DMS53 (cell line): Measurements from ENCODE around the gene IL12A.

Experiments
- DNase-seq: peaks from one replicate; lab custom pipeline; 2025; lab: John Stamatoyannopoulos, UW

The IL12A gene

DNA sequence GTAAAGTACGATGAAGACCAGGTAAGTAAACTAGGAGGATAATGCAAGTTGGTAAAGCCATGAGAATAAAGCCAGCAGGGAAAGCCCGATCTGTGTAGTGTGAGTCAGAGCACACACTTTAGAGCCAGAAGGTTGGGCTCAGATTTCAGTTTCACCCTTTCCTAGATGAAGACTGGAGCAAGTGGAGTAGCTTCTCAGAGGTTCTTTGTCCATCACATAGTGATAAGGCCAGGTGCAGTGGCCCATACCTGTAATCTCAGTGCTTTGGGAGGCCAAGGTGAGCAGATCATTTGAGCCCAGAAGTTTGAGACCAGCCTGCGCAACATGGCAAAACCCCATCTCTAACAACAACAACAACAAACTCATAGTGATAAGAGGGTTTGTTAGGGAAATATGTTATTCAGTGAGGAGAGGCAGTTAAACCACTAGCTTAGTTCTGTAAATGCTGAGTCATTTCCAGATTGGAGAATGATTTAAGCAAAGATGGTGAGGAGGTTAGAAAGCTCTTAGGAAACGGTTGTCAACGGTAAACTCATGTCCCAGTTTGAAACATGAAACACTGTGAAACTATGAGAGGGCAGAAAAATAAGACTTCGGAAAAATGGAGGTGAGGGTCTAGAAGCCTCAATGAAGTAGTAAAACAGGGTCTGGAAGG lies 39.0 kb downstream of the IL12A start:
- peak; percentile 88 for DNase-seq

DNA sequence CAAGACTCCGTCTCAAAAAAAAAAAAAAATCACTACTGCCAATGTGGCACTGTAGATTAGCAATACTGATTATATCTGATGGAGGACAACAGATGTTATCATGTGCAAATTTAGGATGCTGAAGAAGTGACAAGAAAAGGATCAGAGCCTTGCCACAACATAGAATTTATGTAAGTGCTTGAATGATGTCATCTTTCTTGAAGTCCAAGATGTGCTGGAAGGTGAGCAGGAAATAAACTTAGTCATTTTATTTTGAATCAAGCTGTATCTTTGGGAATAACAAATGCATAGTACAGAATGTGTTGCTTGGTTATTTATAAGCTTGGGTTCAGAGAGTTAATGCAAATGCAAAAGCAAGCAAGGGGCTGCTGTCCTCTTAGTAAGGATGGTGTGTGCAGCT lies 47.1 kb downstream of the IL12A start:
- DNase-seq: no peak

DNA sequence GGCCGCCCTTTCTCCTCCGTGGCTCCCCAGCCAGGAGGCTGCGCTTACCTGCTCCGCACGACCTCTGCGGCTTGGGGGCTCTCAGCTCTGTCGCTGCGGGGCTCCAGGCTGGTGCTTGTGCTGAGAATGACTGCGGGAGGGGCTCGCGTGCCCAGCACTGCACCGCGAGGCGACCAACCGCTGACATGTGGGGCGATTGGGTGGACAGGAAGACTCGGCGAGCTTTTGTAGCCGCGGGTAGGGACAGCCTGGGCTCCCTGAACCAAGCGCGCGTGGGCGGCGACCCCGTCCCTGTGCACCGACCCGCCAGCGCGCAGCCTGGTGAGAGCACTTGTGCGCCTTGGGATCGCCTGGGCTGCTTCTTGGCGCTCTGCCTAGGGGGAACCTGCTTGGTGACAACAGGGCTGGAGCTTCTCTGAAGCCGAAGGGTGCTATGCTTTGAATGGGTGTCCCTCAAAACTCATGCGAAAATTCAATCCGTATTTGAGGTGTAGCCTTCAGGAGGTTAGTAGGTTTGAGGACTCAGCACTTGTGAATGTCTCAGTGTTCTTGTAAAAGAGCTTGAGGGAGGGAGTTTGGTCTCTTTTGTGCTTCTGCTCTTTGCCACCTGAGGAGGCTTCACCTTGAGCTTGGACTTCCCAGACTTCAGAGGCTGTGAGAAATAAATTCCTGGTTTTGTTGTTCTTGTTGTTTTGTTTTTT lies 50.4 kb downstream of the IL12A start:
- DNase-seq: peak; percentile 48

DNA sequence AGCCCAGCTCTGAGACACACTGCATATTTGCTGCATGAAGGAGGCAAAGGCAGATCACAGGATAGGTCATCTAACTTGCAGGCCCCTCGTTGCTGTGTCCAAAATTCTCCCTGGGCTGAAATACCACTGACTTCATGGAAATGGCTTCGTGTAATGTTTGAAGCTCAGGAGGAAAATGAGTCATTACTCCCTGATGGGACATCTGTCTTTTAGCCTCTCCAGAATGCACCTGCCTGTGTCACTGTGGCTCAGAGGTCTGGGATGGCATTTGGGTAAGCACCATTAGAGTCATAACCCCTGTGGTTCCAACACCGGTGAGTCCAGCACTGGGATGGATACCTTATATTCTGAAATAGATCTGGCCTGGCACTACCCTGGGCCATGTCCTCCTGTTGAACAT lies 51.5 kb downstream of the IL12A start:
- DNase-seq: peak; percentile 58

DNA sequence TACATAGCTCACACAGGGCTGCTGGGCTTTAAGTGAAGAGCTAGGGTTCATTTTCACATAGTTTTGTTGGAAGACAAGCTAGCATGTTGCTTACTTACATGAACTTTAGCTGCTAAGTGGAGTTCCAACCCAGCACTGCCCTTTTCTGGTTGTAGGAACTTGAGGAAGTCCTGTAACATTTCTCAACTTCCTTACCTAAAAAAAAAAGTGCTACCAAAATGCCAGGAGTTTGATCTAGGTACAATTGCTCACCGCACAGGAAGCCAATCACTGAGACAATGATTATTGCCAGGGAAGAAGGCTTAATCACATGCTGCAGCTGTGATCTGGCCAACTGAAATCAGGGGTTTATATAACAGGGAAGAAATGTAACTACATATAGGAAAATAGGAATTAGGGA lies 52.8 kb downstream of the IL12A start:
- DNase-seq: no peak

DNA sequence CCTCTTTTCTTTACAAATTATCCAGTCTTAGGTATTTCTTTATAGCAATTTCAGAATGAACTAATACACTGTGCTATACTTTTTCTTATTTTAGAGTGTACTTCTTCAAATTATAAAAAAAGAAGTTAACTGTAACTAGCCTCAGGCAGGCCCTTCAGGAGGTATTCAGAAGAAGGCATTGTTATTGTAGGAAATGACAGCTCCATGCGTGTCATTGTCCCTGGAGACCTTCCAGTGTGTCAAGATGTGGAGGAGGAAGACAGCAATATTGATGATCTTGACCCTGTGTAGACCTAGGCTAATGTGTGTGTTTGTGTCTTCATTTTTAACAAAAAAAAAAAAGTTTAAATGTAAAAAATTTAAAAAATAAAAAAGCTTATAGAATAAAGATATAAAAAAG lies 55.5 kb downstream of the IL12A start:
- DNase-seq: no peak
